NOMO-1 treated with DMSO at 0.1 percent for 48 hours (cell line): ENCODE results near the gene LRBA.

ENCODE experiments used
- DNase-seq: peaks from one replicate; lab custom pipeline; 2025; ENCODE audit not compliant: unreplicated experiment; lab: John Stamatoyannopoulos, UW

LRBA gene

DNA sequence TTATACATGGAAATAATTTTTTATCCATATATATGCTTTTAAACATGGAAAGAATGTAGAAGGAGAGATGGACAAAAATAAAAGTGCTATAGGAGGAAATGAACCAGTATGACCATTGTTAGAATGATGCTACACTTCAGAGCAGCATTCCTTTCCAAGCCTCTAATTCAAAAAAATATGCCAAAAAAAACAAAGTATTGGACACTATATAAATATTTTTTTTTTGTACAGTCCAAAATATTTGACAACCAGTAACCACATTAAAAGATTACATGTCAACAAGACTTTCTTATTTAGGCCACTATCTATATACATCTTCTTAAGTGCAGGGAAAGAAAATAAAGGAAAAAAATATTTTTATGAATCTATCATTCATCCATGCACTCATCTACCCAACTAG lies 198.6 kb downstream of the LRBA start:
- DNase-seq = no peak

DNA sequence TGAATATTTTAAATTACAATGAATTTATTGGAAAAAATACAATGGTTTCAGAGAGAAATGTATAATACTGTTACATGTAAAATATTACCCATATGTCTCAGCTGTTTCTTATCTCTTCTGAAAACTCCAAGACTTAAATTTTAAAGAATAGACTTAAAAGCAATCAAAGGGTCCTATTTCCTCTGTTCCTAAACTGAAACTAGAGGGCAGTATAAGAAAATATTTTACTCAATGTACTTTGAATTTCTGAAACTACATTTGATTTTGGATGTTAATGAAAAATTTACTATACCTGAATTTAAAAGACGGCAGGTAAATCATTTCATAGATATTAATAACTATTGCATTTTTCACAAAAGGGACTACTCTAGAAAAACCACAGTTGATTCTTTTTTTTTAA lies 200.2 kb downstream of the LRBA start:
- no peak for DNase-seq

DNA sequence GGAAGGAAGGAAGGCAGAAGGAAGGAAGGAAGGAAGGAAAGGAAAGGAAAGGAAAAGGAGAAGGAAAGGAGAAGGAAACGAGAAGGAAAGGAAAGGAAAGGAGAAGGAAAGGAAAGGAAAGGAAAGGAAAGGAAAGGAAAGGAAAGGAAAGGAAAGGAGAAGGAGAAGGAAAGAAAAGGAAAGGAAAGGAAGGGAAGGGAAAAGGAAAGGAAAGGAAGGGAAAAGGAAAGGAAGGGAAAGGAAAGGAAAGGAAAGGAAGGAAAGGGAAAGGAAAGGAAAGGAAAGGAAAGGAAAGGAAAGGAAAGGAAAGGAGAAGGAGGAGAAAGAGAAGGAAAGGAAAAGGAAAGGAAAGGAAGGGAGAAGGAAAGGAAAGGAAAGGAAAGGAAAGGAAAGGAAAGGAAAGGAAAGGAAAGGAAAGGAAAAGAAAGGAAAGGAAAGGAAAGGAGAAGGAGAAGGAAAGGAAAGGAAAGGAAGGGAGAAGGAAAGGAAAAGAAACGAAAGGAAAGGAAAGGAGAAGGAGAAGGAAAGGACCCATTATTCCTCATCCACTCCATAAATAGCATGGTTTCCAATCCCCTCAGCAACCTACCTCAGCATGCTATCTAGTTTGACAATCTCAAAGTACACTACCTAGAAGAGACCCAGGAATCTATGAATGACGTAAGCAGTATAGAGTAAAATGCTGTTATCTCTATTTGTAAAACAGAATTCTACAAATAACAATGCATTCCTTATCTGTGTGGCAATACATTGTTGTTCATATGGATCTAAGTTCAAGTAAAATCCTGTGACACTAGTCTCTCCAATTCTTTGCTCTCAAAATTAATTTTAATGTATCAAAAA lies 209.7 kb downstream of the LRBA start:
- DNase-seq = no peak

- no peak for DNase-seq
These were observed 213.3 kb downstream of the LRBA start for GRCh38 chr4:150801833-150802232.

DNA sequence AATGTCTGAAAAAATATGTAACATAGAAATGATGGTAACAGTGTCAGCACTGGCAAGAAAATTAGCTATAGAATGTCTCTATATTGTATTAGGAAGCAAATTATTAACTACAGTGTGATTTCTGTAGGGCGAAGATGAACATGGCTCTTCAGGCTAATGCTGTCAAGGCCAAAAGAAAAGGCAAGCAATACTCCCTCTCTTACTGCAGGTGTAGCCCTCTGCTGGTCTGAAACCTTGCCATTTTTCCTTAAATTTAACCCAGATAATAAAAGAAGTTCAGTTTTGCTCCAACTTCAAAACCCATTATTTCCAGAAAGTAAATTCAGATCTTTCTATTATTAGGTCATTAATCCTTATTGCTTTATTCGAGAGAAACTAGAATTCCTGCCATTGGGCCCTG lies 215.9 kb downstream of the LRBA start:
- no peak for DNase-seq

GRCh38 chr4:150794706-150795105 lies 220.4 kb downstream of the LRBA start:
- no peak for DNase-seq

- no peak for DNase-seq
These were observed 225.2 kb downstream of the LRBA start for GRCh38 chr4:150789864-150790263.

GRCh38 chr4:150784939-150785338 lies 230.1 kb downstream of the LRBA start:
- DNase-seq = no peak

GRCh38 chr4:150784305-150784704 lies 230.8 kb downstream of the LRBA start:
- no peak for DNase-seq

DNA sequence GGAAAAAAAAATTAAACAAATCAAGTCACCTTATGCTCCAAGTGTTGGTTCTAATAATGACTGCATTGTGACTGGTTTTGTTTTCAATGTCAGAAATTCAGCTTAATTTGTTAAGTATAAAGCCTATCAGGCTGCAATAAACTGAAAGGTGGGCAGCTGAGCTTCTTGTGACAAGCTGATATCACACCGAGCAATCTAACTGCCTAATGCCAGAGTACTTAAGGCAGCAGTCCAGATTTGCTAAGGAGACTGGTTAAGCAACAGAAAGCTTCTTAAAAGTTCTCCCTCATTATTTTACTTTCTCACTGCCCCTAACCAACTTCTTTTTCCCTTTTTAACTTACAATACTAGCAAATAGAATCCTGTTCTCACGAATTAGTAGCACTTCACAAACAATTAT lies 232.2 kb downstream of the LRBA start:
- DNase-seq = no peak

- DNase-seq = no peak
These were observed 232.8 kb downstream of the LRBA start for GRCh38 chr4:150782311-150782710.

GRCh38 chr4:150781191-150781590 lies 233.9 kb downstream of the LRBA start:
- no peak for DNase-seq

DNA sequence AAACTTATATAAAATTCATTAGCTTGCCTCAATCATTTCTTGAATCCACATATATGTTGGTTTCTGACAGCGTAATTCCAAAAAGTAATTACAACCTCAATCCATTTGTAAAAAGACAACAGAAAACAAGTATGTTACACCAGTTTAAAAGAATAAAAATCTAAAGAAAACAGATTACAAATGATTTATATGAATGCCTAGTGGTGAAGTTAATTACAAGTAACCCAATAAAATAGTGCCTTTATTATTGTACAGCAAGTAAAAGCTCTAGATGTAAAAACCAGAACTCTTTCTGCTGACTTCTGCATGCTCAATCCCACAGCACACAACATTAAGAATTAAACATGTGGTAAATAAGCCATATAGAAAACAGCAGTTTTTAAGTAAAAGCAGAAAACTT lies 235.4 kb downstream of the LRBA start:
- no peak for DNase-seq

DNA sequence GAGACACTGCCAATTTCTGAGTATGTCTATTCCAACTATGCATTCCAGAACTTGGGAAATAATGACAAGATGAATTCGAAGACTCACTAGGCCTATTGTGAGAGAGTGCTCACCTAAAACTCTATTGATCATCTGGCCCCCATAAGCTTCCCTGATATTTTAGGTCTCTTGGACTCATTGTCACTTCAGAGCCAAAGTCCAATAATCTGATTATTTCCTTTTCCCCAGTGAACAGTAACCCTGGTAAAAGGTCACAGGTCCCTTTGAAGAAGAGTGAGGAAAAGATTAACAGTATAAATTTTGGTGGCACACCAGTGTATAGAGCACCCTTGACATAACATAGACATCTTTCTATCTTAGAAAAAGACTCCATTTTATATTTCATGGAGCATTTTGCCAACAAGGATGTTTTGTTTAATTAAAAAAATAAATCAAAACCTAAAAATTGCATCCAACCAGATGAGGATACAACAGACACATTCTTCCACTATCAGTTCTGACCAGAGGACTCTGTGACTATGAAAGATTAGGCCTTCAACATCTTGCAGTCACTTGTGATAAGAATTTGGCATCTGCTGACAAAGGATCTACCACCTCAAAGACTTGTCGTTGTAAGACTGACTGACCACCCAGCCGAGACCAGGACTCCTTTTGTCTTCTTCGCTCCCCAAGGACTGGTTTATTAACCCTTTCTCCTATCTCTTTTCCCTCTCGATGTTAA lies 241.2 kb downstream of the LRBA start:
- no peak for DNase-seq

DNA sequence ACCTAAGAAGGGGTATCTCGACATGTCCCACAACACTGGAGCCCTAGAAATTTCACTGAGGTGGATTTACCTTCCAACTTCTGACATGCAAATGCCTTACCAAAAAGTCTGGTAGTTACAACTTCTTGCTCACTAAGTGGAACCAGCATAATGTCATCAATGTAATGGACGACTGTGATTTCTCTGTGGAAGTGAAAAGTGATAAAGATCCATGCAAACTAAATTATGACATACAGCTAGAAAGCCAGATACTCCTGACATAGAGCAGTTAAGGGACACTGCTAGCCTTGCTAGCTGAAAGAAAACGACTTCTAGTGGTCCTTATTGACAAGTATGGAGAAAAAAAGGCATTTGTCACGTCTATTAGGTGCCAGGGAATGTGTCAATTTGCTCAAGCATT lies 242.1 kb downstream of the LRBA start:
- no peak for DNase-seq

DNA sequence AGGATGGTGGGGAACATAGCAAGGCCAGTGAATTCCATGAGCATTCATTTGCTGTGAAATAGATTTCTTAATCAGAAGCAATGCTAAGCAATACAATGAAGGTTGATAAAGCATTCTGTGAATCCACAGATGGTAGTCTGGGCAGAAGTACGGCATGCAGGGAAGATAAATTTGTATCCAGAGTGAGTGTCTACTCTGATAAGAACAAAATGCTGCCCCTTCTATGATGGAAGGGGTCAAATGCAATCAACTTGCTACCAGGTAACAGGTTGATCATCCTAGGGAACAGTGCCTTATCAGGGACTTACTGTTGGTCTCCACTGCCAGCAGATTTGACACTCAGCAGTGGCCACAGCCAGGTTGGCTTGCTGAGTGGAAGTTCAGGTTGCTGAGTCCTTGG lies 243.7 kb downstream of the LRBA start:
- no peak for DNase-seq

- no peak for DNase-seq
These were observed 245.2 kb downstream of the LRBA start for GRCh38 chr4:150769845-150770244.

- peak; percentile 67 for DNase-seq
These were observed 245.8 kb downstream of the LRBA start for GRCh38 chr4:150769248-150769647.

GRCh38 chr4:150768497-150768896 lies 246.6 kb downstream of the LRBA start:
- no peak for DNase-seq

- no peak for DNase-seq
These were observed 249.9 kb downstream of the LRBA start for GRCh38 chr4:150765216-150765615.

DNA sequence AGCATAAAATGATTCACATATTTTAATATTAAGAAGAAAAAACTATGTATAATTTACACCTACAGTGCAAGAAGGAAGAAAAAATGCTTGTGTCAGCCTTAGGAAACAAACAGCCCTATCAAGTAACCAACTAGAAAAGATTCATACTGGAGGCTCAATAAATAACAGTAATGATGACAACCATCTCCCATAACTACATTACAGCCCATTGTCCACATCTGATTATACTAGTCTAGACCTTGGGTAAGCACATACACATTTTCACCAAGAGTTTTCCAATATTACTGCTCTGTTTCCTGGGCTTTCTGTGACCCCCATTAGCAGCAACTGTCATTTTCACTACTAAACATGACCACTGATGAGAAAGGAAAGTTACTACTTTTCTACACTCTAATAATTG lies 263.4 kb downstream of the LRBA start:
- no peak for DNase-seq

- no peak for DNase-seq
These were observed 264.3 kb downstream of the LRBA start for GRCh38 chr4:150750824-150751223.

GRCh38 chr4:150746156-150746555 lies 268.9 kb downstream of the LRBA start:
- no peak for DNase-seq
